Neural cell (in vitro differentiated cells): ENCODE results near the gene MYPN.

Experiments used
- EZH2 ChIP-seq: fragments of 200-600, 300-800 bp; shearing (Covaris generic), sonication (generic); IDR thresholded peaks from 2 replicates; pipeline ENCODE4 v1.6.1; 2014; ENCODE audit warnings: antibody characterized with exemption, low read length, borderline replicate concordance, mild to moderate bottlenecking; ENCODE audit not compliant: insufficient read depth, poor library complexity, severe bottlenecking
- POLR2AphosphoS5 ChIP-seq: IDR thresholded peaks from 2 replicates; pipeline ENCODE4 v1.6.1; 2012
- TF ChIP-seq, protein P1 (sequence below): fragments of 450-650 bp; IDR thresholded peaks from 2 replicates; pipeline ENCODE4 v1.5.1; 2014; ENCODE audit warnings: antibody characterized with exemption, mild to moderate bottlenecking, moderate library complexity; ENCODE audit not compliant: poor library complexity, severe bottlenecking
- TF ChIP-seq, protein P2 (sequence below): IDR thresholded peaks from 2 replicates; pipeline ENCODE4 v1.6.1; 2012; ENCODE audit warnings: borderline replicate concordance

DNA sequence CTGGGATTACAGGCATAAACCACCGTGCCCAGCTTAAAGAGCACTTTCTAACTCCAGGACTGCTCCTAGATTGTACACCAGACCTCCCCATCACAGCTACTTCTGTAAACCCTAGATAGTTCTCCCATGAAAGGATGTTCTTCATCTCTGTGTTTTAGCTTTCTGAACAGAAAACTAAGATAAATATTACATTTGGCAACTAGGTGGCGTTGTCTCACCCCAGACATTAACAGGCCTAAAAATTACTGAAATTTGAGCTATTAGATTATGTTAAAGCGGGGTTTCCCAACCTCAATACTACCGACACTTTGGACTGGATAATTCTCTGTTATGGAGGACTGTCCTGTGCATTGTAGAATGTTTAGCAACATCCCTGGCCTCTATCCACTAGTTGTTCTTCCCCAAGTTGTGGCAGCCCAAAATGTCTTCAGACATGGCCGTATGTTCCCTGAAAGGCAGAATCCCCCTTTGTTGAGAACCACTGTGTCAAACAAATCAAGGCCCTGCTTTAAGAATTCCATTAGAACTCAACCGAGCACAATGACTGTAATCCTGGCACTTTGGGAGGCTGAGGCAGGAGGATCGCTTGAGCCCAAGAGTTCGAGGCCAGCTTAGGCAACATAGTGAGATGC is 103.5 kb downstream of the MYPN start:
- no peak for TF ChIP-seq EZH2
- TF ChIP-seq, protein P1, sequence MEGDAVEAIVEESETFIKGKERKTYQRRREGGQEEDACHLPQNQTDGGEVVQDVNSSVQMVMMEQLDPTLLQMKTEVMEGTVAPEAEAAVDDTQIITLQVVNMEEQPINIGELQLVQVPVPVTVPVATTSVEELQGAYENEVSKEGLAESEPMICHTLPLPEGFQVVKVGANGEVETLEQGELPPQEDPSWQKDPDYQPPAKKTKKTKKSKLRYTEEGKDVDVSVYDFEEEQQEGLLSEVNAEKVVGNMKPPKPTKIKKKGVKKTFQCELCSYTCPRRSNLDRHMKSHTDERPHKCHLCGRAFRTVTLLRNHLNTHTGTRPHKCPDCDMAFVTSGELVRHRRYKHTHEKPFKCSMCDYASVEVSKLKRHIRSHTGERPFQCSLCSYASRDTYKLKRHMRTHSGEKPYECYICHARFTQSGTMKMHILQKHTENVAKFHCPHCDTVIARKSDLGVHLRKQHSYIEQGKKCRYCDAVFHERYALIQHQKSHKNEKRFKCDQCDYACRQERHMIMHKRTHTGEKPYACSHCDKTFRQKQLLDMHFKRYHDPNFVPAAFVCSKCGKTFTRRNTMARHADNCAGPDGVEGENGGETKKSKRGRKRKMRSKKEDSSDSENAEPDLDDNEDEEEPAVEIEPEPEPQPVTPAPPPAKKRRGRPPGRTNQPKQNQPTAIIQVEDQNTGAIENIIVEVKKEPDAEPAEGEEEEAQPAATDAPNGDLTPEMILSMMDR = peak; percentile 57
- TF ChIP-seq POLR2AphosphoS5 = no peak
- TF ChIP-seq, protein P2, sequence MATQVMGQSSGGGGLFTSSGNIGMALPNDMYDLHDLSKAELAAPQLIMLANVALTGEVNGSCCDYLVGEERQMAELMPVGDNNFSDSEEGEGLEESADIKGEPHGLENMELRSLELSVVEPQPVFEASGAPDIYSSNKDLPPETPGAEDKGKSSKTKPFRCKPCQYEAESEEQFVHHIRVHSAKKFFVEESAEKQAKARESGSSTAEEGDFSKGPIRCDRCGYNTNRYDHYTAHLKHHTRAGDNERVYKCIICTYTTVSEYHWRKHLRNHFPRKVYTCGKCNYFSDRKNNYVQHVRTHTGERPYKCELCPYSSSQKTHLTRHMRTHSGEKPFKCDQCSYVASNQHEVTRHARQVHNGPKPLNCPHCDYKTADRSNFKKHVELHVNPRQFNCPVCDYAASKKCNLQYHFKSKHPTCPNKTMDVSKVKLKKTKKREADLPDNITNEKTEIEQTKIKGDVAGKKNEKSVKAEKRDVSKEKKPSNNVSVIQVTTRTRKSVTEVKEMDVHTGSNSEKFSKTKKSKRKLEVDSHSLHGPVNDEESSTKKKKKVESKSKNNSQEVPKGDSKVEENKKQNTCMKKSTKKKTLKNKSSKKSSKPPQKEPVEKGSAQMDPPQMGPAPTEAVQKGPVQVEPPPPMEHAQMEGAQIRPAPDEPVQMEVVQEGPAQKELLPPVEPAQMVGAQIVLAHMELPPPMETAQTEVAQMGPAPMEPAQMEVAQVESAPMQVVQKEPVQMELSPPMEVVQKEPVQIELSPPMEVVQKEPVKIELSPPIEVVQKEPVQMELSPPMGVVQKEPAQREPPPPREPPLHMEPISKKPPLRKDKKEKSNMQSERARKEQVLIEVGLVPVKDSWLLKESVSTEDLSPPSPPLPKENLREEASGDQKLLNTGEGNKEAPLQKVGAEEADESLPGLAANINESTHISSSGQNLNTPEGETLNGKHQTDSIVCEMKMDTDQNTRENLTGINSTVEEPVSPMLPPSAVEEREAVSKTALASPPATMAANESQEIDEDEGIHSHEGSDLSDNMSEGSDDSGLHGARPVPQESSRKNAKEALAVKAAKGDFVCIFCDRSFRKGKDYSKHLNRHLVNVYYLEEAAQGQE = no peak
